SK-N-SH treated with all-trans-retinoic acid at 6 μM for 48 hours (cell line): ENCODE results near the gene CHEK1.
"Not testable (repeated sequence)": the region's sequence is repeated elsewhere in the genome, so short reads cannot be mapped to it uniquely, and the experiment has no call there.

ENCODE experiments used
- ARNTL ChIP-seq: fragments of 450-650 bp; formaldehyde crosslinking; IDR thresholded peaks from 2 replicates; pipeline ENCODE4 v1.5.0; 2020; ENCODE audit warnings: low read depth, mild to moderate bottlenecking, moderate library complexity, borderline replicate concordance
- GLIS3 ChIP-seq: fragments of 250-450 bp; sonication (Bioruptor Pico); IDR thresholded peaks from 2 replicates; pipeline ENCODE4 v1.5.0; 2020; ENCODE audit warnings: mild to moderate bottlenecking, moderate library complexity
- PPARA ChIP-seq: fragments of 250-450 bp; sonication (Bioruptor Pico); IDR thresholded peaks from 2 replicates; pipeline ENCODE4 v1.5.0; 2020; ENCODE audit warnings: mild to moderate bottlenecking, borderline replicate concordance
- TOX ChIP-seq: fragments of 250-450 bp; sonication (Bioruptor Pico); IDR thresholded peaks from 2 replicates; pipeline ENCODE4 v1.8.0; 2021; ENCODE audit warnings: mild to moderate bottlenecking, moderate library complexity, borderline replicate concordance
- ZC3H10 ChIP-seq: fragments of 250-450 bp; sonication (Bioruptor Pico); IDR thresholded peaks from 2 replicates; pipeline ENCODE4 v1.5.1; 2021; ENCODE audit warnings: mild to moderate bottlenecking, moderate library complexity
- TF ChIP-seq, protein P1 (sequence below): fragments of 250-450 bp; sonication (Bioruptor Pico); IDR thresholded peaks from 2 replicates; pipeline ENCODE4 v1.5.1; 2020; ENCODE audit warnings: low read depth, mild to moderate bottlenecking, moderate library complexity
- TF ChIP-seq, protein P2 (sequence below): fragments of 250-450 bp; sonication (Bioruptor Pico); IDR thresholded peaks from 2 replicates; pipeline ENCODE4 v1.5.1; 2021; ENCODE audit warnings: mild to moderate bottlenecking, moderate library complexity
- TF ChIP-seq, protein P3 (sequence below): fragments of 250-450 bp; sonication (Bioruptor Pico); IDR thresholded peaks from 2 replicates; pipeline ENCODE4 v1.8.0; 2020; ENCODE audit warnings: mild to moderate bottlenecking, moderate library complexity, borderline replicate concordance
- TF ChIP-seq, protein P4 (sequence below): fragments of 250-450 bp; sonication (Bioruptor Pico); IDR thresholded peaks from 2 replicates; pipeline ENCODE4 v1.5.0; 2020; ENCODE audit warnings: mild to moderate bottlenecking, moderate library complexity

DNA sequence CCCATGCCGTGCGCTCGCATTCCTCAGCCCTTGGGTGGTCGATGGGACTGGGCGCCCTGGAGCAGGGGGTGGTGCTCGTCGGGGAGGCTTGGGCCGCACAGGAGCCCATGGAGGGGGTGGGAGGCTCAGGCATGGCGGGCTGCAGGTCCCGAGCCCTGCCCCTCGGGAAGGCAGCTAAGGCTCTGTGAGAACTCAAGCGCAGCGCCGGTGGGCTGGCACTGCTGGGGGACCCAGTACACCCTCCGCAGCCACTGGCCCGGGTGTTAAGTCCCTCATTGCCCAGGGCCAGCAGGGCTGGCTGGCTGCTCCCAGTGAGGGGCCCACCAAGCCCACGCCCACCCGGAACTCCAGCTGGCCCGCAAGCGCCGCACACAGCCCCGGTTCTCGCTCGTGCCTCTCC, 79.7 kb downstream of the CHEK1 start:
- TF ChIP-seq, protein P1, sequence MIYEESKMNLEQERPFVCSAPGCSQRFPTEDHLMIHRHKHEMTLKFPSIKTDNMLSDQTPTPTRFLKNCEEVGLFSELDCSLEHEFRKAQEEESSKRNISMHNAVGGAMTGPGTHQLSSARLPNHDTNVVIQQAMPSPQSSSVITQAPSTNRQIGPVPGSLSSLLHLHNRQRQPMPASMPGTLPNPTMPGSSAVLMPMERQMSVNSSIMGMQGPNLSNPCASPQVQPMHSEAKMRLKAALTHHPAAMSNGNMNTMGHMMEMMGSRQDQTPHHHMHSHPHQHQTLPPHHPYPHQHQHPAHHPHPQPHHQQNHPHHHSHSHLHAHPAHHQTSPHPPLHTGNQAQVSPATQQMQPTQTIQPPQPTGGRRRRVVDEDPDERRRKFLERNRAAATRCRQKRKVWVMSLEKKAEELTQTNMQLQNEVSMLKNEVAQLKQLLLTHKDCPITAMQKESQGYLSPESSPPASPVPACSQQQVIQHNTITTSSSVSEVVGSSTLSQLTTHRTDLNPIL (CRISPR knock-in tag), result not testable (repeated sequence)
- TF ChIP-seq ZC3H10 (CRISPR knock-in tag); ARNTL (CRISPR knock-in tag); GLIS3 (CRISPR knock-in tag); TOX; PPARA (CRISPR knock-in tag): not testable (repeated sequence)
- TF ChIP-seq, protein P2, sequence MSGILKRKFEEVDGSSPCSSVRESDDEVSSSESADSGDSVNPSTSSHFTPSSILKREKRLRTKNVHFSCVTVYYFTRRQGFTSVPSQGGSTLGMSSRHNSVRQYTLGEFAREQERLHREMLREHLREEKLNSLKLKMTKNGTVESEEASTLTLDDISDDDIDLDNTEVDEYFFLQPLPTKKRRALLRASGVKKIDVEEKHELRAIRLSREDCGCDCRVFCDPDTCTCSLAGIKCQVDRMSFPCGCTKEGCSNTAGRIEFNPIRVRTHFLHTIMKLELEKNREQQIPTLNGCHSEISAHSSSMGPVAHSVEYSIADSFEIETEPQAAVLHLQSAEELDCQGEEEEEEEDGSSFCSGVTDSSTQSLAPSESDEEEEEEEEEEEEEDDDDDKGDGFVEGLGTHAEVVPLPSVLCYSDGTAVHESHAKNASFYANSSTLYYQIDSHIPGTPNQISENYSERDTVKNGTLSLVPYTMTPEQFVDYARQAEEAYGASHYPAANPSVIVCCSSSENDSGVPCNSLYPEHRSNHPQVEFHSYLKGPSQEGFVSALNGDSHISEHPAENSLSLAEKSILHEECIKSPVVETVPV, result not testable (repeated sequence)
- TF ChIP-seq, protein P3, sequence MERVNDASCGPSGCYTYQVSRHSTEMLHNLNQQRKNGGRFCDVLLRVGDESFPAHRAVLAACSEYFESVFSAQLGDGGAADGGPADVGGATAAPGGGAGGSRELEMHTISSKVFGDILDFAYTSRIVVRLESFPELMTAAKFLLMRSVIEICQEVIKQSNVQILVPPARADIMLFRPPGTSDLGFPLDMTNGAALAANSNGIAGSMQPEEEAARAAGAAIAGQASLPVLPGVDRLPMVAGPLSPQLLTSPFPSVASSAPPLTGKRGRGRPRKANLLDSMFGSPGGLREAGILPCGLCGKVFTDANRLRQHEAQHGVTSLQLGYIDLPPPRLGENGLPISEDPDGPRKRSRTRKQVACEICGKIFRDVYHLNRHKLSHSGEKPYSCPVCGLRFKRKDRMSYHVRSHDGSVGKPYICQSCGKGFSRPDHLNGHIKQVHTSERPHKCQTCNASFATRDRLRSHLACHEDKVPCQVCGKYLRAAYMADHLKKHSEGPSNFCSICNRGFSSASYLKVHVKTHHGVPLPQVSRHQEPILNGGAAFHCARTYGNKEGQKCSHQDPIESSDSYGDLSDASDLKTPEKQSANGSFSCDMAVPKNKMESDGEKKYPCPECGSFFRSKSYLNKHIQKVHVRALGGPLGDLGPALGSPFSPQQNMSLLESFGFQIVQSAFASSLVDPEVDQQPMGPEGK (CRISPR knock-in tag), result not testable (repeated sequence)
- TF ChIP-seq, protein P4, sequence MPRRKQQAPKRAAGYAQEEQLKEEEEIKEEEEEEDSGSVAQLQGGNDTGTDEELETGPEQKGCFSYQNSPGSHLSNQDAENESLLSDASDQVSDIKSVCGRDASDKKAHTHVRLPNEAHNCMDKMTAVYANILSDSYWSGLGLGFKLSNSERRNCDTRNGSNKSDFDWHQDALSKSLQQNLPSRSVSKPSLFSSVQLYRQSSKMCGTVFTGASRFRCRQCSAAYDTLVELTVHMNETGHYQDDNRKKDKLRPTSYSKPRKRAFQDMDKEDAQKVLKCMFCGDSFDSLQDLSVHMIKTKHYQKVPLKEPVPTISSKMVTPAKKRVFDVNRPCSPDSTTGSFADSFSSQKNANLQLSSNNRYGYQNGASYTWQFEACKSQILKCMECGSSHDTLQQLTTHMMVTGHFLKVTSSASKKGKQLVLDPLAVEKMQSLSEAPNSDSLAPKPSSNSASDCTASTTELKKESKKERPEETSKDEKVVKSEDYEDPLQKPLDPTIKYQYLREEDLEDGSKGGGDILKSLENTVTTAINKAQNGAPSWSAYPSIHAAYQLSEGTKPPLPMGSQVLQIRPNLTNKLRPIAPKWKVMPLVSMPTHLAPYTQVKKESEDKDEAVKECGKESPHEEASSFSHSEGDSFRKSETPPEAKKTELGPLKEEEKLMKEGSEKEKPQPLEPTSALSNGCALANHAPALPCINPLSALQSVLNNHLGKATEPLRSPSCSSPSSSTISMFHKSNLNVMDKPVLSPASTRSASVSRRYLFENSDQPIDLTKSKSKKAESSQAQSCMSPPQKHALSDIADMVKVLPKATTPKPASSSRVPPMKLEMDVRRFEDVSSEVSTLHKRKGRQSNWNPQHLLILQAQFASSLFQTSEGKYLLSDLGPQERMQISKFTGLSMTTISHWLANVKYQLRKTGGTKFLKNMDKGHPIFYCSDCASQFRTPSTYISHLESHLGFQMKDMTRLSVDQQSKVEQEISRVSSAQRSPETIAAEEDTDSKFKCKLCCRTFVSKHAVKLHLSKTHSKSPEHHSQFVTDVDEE (CRISPR knock-in tag), result not testable (repeated sequence)
